A549 (cell line): ENCODE measurements around the gene PMVK. TPM values are rescaled to one million over a fixed set of nuclear protein-coding genes. Genes with fewer than 3 reads are reported as not detected.
"Not testable (repeated sequence)": the region's sequence is repeated elsewhere in the genome, so short reads cannot be mapped to it uniquely, and the experiment has no call there.

Experiments
- ATAC-seq, 2 experiments: fragments of 200-7000 bp in 1 of 2; fragments of >200 bp in 1 of 2; cut with Nextera tagmentation in 1 of 2; cut with Tn5 transposase in 1 of 2; 3 replicates each; pipeline versions ENCODE4 v1.8.0 to v1.9.1; 2018 to 2020; ENCODE audit warnings: mild to moderate bottlenecking in 1 of 2, moderate library complexity in 1 of 2
- CTCF ChIA-PET: fragments of 300-600 bp; sonication (Branson Sonifier 250); formaldehyde crosslinking; extraction: SDS; loops from one replicate; lab custom pipeline; 2021; ENCODE audit warnings: antibody characterized with exemption, inconsistent platforms; lab: Yijun Ruan, JAX
- POLR2A ChIA-PET: fragments of 350-600 bp; formaldehyde crosslinking; extraction: SDS; loops from one replicate; lab custom pipeline; 2021; ENCODE audit warnings: antibody characterized with exemption, inconsistent platforms; lab: Yijun Ruan, JAX
- DNase-seq, 2 experiments: peaks; one replicate each; pipeline versions ENCODE4 v3.0.0 to v3.0.0-alpha.2; 2011 to 2016; ENCODE audit warnings: low read depth in 1 of 2, low spot score in 1 of 2
- FAIRE-seq: peaks from 2 replicates; lab custom pipeline; 2011; peaks lifted over from hg19 to GRCh38; lab: Jason Lieb, UNC
- H3K27ac ChIP-seq, 2 experiments: fragments of >200 bp; sonication (Bioruptor Twin); formaldehyde crosslinking; 3 replicates each; pipeline ENCODE4 v1.5.1; 2016 to 2017
- H3K4me1 ChIP-seq: fragments of >200 bp; sonication (Bioruptor Twin); formaldehyde crosslinking; 3 replicates; pipeline ENCODE4 v1.6.1; 2016
- H3K4me2 ChIP-seq: fragments of >200 bp; sonication (Bioruptor Twin); formaldehyde crosslinking; 3 replicates; pipeline ENCODE4 v1.6.1; 2016
- H3K4me3 ChIP-seq: fragments of >200 bp; sonication (Bioruptor Twin); formaldehyde crosslinking; 3 replicates; pipeline ENCODE4 v1.5.1; 2016
- H3K9me3 ChIP-seq: fragments of >200 bp; sonication (Bioruptor Twin); formaldehyde crosslinking; 3 replicates; pipeline ENCODE4 v1.6.1; 2016
- BCL3 ChIP-seq: fragments of >200 bp; sonication (Bioruptor Twin); formaldehyde crosslinking; IDR thresholded peaks from 3 replicates; pipeline ENCODE4 v1.6.1; 2016
- CBX2 ChIP-seq: fragments of 200-600 bp; sonication (generic); IDR thresholded peaks from 2 replicates; pipeline ENCODE4 v1.6.1; 2016; ENCODE audit warnings: low read depth, mild to moderate bottlenecking, borderline replicate concordance
- CEBPB ChIP-seq, 2 experiments: fragments of >200 bp in 1 of 2; sonication (Bioruptor Twin) in 1 of 2; formaldehyde crosslinking in 1 of 2; IDR thresholded peaks; 2 replicates each; pipeline ENCODE4 v1.6.1; 2012 to 2016
- CHD4 ChIP-seq: fragments of 200-600 bp; sonication (generic); IDR thresholded peaks from 2 replicates; pipeline ENCODE4 v1.6.1; 2016; ENCODE audit warnings: antibody characterized with exemption, mild to moderate bottlenecking, borderline replicate concordance
- E2F6 ChIP-seq: IDR thresholded peaks from 2 replicates; pipeline ENCODE4 v1.6.1; 2012; ENCODE audit warnings: low read depth, borderline replicate concordance
- FOSB ChIP-seq: fragments of 250-450 bp; sonication (Bioruptor Pico); IDR thresholded peaks from 2 replicates; pipeline ENCODE4 v1.5.0; 2020; ENCODE audit warnings: mild to moderate bottlenecking, moderate library complexity
- GATA3 ChIP-seq: IDR thresholded peaks from 2 replicates; pipeline ENCODE4 v1.6.1; 2012; ENCODE audit warnings: borderline replicate concordance
- HDAC2 ChIP-seq: fragments of 200-600 bp; sonication (generic); IDR thresholded peaks from 2 replicates; pipeline ENCODE4 v1.6.1; 2016
- HEYL ChIP-seq: fragments of 250-450 bp; sonication (Bioruptor Pico); IDR thresholded peaks from 2 replicates; pipeline ENCODE4 v1.8.0; 2021; ENCODE audit warnings: mild to moderate bottlenecking, moderate library complexity
- HOXA7 ChIP-seq: fragments of 250-450 bp; sonication (Bioruptor Pico); IDR thresholded peaks from 2 replicates; pipeline ENCODE4 v1.5.0; 2020; ENCODE audit warnings: mild to moderate bottlenecking, moderate library complexity
- HOXB13 ChIP-seq: fragments of 250-450 bp; sonication (Bioruptor Pico); IDR thresholded peaks from 2 replicates; pipeline ENCODE4 v1.5.0; 2020; ENCODE audit warnings: low read depth, mild to moderate bottlenecking, moderate library complexity
- JUN ChIP-seq, 2 experiments: fragments of >200 bp; sonication (Bioruptor Twin); formaldehyde crosslinking; IDR thresholded peaks; 2 replicates in 1 of 2; 3 replicates in 1 of 2; pipeline ENCODE4 v1.6.1; 2016 to 2017
- KDM5A ChIP-seq: fragments of 200-600 bp; sonication (generic); IDR thresholded peaks from 2 replicates; pipeline ENCODE4 v1.6.1; 2016; ENCODE audit warnings: antibody characterized with exemption, mild to moderate bottlenecking
- MAX ChIP-seq: IDR thresholded peaks from 2 replicates; pipeline ENCODE4 v1.6.1; 2012
- NR3C1 ChIP-seq: fragments of >200 bp; sonication (Bioruptor Twin); formaldehyde crosslinking; IDR thresholded peaks from 3 replicates; pipeline ENCODE4 v1.6.1; 2017
- PHF8 ChIP-seq: fragments of 200-600 bp; sonication (generic); IDR thresholded peaks from 2 replicates; pipeline ENCODE4 v1.6.1; 2016; ENCODE audit warnings: low read depth, mild to moderate bottlenecking, antibody characterized with exemption, moderate library complexity, borderline replicate concordance
- POLR2A ChIP-seq: IDR thresholded peaks from 2 replicates; pipeline ENCODE4 v1.6.1; 2012; ENCODE audit warnings: mild to moderate bottlenecking, low read length
- POLR2AphosphoS2 ChIP-seq: conservative IDR thresholded peaks from 2 replicates; pipeline ENCODE4 v1.6.1; 2012; ENCODE audit warnings: low read length, improper control_type of control experiment, inconsistent platforms
- RARB ChIP-seq: fragments of 250-450 bp; sonication (Bioruptor Pico); IDR thresholded peaks from 2 replicates; pipeline ENCODE4 v1.8.0; 2021; ENCODE audit warnings: mild to moderate bottlenecking, moderate library complexity
- SMC3 ChIP-seq: fragments of >200 bp; sonication (Bioruptor Twin); formaldehyde crosslinking; IDR thresholded peaks from 3 replicates; pipeline ENCODE4 v1.6.1; 2018; ENCODE audit warnings: inconsistent platforms
- SREBF2 ChIP-seq: fragments of 450-650 bp; IDR thresholded peaks from 2 replicates; pipeline ENCODE4 v1.6.1; 2014; ENCODE audit warnings: mild to moderate bottlenecking, moderate library complexity
- ZFP36 ChIP-seq: fragments of 450-650 bp; IDR thresholded peaks from 2 replicates; pipeline ENCODE4 v1.6.1; 2014; ENCODE audit warnings: borderline replicate concordance; ENCODE audit not compliant: partially characterized antibody
- WGBS: methylation state at CpG from one replicate; pipeline ENCODE4 v1.1.6; 2017; ENCODE audit errors: missing lambda C conversion rate; 5-methylcytosine and 5-hydroxymethylcytosine counted together
- polyA plus RNA-seq, 4 experiments: library from polyadenylated mRNA; depleted of rRNA in 3 of 4; stranded (reverse); fragments of >200 nt; fragmentation: RNase III in 1 of 4; extraction: RNeasy Plus Mini Kit Qiagen cat#74134 plus additional on column Dnase treatment in 1 of 4; gene quantifications; 2 replicates in 3 of 4; 3 replicates in 1 of 4; pipeline ENCODE4 v1.2.3, GENCODE V29; 2011 to 2017
- TF ChIP-seq, protein P1 (sequence below): fragments of 250-450 bp; sonication (Bioruptor Pico); IDR thresholded peaks from 2 replicates; pipeline ENCODE4 v1.5.0; 2020; ENCODE audit warnings: low read depth, mild to moderate bottlenecking, moderate library complexity

The PMVK gene
- polyA plus RNA-seq, 2 of the 4 experiments (the other 2 are of a cell fraction), result 35.7 to 52.0 TPM

DNA sequence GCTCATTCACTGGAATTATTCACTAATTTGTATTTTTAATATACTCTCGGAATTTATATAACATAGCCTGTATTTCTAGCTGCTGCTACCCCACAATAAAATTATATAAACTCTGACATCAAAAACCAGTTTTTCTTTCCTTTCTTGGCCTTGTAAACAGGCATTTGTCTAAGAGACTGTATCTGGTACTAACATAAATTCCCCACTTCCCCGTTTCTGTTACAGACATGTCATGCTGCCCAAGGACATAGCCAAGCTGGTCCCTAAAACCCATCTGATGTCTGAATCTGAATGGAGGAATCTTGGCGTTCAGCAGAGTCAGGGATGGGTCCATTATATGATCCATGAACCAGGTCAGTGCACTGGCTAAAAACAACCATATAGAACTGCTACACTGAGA, 41.2 kb upstream of the PMVK start:
- CTCF ChIA-PET, result interaction anchor here (1.3 kb wide), 1 partner anchor 114 kb away, joined by 4 read pairs; no protein-coding TSS in a partner anchor
- Histone ChIP-seq H3K27ac (peak overlapping the region in 1 of 2 experiments; percentile 98; a peak in 2 of 6 replicates), H3K4me1 (peaks cover 28% of the 10 kb centered on the region), H3K4me2 (0 out of 3 replicates have a peak overlapping the region, but pooled peaks have one; percentile 72)
- WGBS, result 69% methylated on average over 3 of the region's 3 CpGs
- not testable (repeated sequence) for ATAC-seq, H3K4me3 ChIP-seq, FAIRE-seq, H3K9me3 ChIP-seq, DNase-seq
- POLR2A ChIA-PET, result interaction anchor here (0.6 kb wide), 1 partner anchor 35 kb away, joined by 12 read pairs; no protein-coding TSS in a partner anchor

GRCh38 chr1:154975409-154976059, 39.0 kb upstream of the PMVK start:
- ChIA-PET CTCF (interaction anchor here (1.0 kb wide), 1 partner anchor 109 kb away, joined by 3 read pairs; no protein-coding TSS in a partner anchor), POLR2A (interaction anchor here (1.1 to 6.3 kb wide), 3 partner anchors 8 to 160 kb away, joined by 3 to 91 read pairs (median 41); partner anchors contain the start of genes FLAD1, LENEP and SLC50A1)
- Histone ChIP-seq H3K4me2 (peak overlapping the region; percentile 72), H3K9me3 (no peaks in the 10 kb centered on the region), H3K4me1 (peaks cover 37% of the 10 kb centered on the region), H3K27ac (peak overlapping the region; percentile 79 to 98), H3K4me3 (peak overlapping the region; percentile 52)
- WGBS, result under 1% methylated on average over 21 of the region's 24 CpGs
- FAIRE-seq (no peak), DNase-seq (peak in 1 of 2 experiments; percentile 47), ATAC-seq (no peak)
- TF ChIP-seq SMC3 (0 out of 3 replicates have a peak, but pooled peaks have one; percentile 14), JUN (IDR thresholded peaks at IDR 0.05) (peak in 1 of 2 experiments; percentile 14; a peak in 1 of 5 replicates), SREBF2 (no peak), POLR2A (peak; percentile 29)

DNA sequence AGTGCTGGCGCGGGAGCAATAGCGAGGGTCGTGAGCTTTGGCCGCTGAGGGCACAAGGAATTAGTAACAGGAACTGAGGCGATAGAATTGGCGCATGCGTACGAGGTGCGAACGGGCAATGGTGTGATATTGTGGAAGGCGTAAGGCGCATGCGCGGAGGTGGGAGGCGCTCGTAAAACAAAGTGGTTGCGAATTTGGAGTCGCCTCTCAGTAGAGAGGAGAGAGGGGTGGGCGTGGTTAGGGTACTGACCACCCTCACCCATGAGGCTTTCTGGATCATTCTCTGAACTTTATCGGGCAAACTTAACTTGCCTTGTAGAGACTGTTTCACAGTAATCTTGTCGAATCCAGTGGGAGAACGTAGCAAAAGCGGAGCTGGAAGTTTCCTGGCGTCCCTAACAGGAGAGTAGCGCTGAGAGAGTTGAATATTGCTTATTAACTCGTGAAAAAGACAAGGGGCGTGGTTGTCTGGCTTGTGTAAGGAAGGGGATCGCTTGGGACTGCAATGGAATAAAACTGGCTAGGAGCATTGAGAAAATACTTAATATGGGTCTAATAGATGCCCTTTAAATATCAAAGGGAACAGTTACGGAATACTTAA, 38.4 kb upstream of the PMVK start:
- POLR2A ChIA-PET, result interaction anchor here (1.1 to 6.3 kb wide), 9 partner anchors 9 to 160 kb away, joined by 3 to 91 read pairs (median 23); partner anchors contain the start of genes FLAD1, LENEP, PBXIP1 and PYGO2
- CTCF ChIA-PET, result interaction anchor here (1.0 kb wide), 1 partner anchor 110 kb away, joined by 3 read pairs; no protein-coding TSS in a partner anchor

GRCh38 chr1:154974102-154974807, 37.7 kb upstream of the PMVK start, which contains the start of gene CKS1B:
Gene CKS1B, plus strand, starts transcription at chr1:154974681. Its CDS starts 65 bp downstream, at chr1:154974746.
- Histone ChIP-seq H3K9me3 (no peaks in the 10 kb centered on the region), H3K4me1 (peaks cover 37% of the 10 kb centered on the region), H3K4me3 (peak within 1 kb of the TSS; percentile 65), H3K4me2 (peak within 1 kb of the TSS; percentile 99), H3K27ac (peak within 1 kb of the TSS; percentile 98 to 100)
- under 1% methylated on average over 47 of the region's 47 CpGs for WGBS
- ChIA-PET CTCF (no interaction called here), POLR2A (interaction anchor here (0.6 to 6.3 kb wide), 18 partner anchors 9 to 379 kb away, joined by 3 to 91 read pairs (median 8); partner anchors contain the start of genes ADAM15, FLAD1, LENEP and PBXIP1)
- FAIRE-seq (peak; percentile 46), ATAC-seq (peak; percentile 65 to 77), DNase-seq (peak; percentile 99 to 100)
- peak; percentile 85 for TF ChIP-seq E2F6
- TF ChIP-seq, protein P1, sequence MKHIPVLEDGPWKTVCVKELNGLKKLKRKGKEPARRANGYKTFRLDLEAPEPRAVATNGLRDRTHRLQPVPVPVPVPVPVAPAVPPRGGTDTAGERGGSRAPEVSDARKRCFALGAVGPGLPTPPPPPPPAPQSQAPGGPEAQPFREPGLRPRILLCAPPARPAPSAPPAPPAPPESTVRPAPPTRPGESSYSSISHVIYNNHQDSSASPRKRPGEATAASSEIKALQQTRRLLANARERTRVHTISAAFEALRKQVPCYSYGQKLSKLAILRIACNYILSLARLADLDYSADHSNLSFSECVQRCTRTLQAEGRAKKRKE, result no peak
- TF ChIP-seq KDM5A, result peak; percentile 69
- no peak for TF ChIP-seq ZFP36
- TF ChIP-seq CEBPB (IDR thresholded peaks at IDR 0.05), result no peak
- TF ChIP-seq CBX2, result no peak
- TF ChIP-seq HOXA7 (CRISPR knock-in tag), result peak; percentile 89
- no peak for TF ChIP-seq HEYL (CRISPR knock-in tag)
- TF ChIP-seq HDAC2, result no peak
- peak; percentile 91 for TF ChIP-seq FOSB
- peak; percentile 96 for TF ChIP-seq MAX
- no peak for TF ChIP-seq POLR2AphosphoS2

More for the DNA sequence above, 38.4 kb upstream of the PMVK start:
- TF ChIP-seq FOSB (peak; percentile 45; the same call in 1 of the 2 replicates), CHD4 (no peak), MAX (peak; percentile 83), NR3C1 (no peak), GATA3 (0 out of 2 replicates have a peak, but pooled peaks have one; percentile 8), HOXB13 (CRISPR knock-in tag) (peak; percentile 25; the same call in 1 of the 2 replicates), RARB (CRISPR knock-in tag) (no peak), POLR2A (peak; percentile 26), JUN (IDR thresholded peaks at IDR 0.05) (peak; percentile 33 to 35; a peak in 1 of 5 replicates), PHF8 (0 out of 2 replicates have a peak, but pooled peaks have one; percentile 21), BCL3 (0 out of 3 replicates have a peak, but pooled peaks have one; percentile 56)
- peak; percentile 11 to 39; a peak in 5 of 6 replicates for ATAC-seq
- 2% methylated on average over 30 of the region's 30 CpGs for WGBS
- DNase-seq, result peak; percentile 94 to 98
- Histone ChIP-seq H3K4me3 (peak overlapping the region; percentile 52), H3K27ac (peak overlapping the region; percentile 79 to 98), H3K9me3 (no peaks in the 10 kb centered on the region), H3K4me2 (peak overlapping the region; percentile 72), H3K4me1 (peaks cover 37% of the 10 kb centered on the region)
- peak; percentile 13 for FAIRE-seq
